HL-60 (cell line): ENCODE results near the gene SCN5A.

Experiments used
- DNase-seq, 2 experiments: peaks; one replicate each; pipeline ENCODE4 v3.0.0-alpha.2; 2010 to 2020; ENCODE audit warnings: low read depth in 1 of 2, low spot score in 1 of 2
- H3K27ac ChIP-seq: fragments of 250-450 bp; sonication (Bioruptor Pico); replicated peaks from 2 replicates; pipeline ENCODE4 v1.5.1; 2020; ENCODE audit warnings: mild to moderate bottlenecking, moderate library complexity
- H3K27me3 ChIP-seq: fragments of 250-450 bp; sonication (Bioruptor Pico); 2 replicates; pipeline ENCODE4 v1.5.1; 2021; ENCODE audit warnings: mild to moderate bottlenecking, moderate library complexity; ENCODE audit not compliant: insufficient read depth, poor library complexity, severe bottlenecking
- H3K4me3 ChIP-seq: replicated peaks from 2 replicates; pipeline ENCODE4 v1.5.1; 2011; ENCODE audit warnings: mild to moderate bottlenecking, control low read depth, low read length; ENCODE audit not compliant: insufficient read depth
- GABPA ChIP-seq: IDR thresholded peaks from 2 replicates; pipeline ENCODE4 v1.6.1; 2012; ENCODE audit warnings: low read depth
- POLR2AphosphoS5 ChIP-seq: IDR thresholded peaks from 2 replicates; pipeline ENCODE4 v1.6.1; 2012; ENCODE audit warnings: low read depth
- SPI1 ChIP-seq: IDR thresholded peaks from 2 replicates; pipeline ENCODE4 v1.6.1; 2012; ENCODE audit warnings: low read depth, mild to moderate bottlenecking, borderline replicate concordance
- TF ChIP-seq, protein P1 (sequence below): IDR thresholded peaks from one replicate; pipeline ENCODE4 v1.5.1; 2011; ENCODE audit warnings: low read length, control low read depth, inconsistent platforms; ENCODE audit not compliant: insufficient read depth
- TF ChIP-seq, protein P2 (sequence below): IDR thresholded peaks from 2 replicates; pipeline ENCODE4 v1.6.1; 2012; ENCODE audit warnings: low read depth; ENCODE audit not compliant: insufficient replicate concordance

Gene SCN5A

DNA sequence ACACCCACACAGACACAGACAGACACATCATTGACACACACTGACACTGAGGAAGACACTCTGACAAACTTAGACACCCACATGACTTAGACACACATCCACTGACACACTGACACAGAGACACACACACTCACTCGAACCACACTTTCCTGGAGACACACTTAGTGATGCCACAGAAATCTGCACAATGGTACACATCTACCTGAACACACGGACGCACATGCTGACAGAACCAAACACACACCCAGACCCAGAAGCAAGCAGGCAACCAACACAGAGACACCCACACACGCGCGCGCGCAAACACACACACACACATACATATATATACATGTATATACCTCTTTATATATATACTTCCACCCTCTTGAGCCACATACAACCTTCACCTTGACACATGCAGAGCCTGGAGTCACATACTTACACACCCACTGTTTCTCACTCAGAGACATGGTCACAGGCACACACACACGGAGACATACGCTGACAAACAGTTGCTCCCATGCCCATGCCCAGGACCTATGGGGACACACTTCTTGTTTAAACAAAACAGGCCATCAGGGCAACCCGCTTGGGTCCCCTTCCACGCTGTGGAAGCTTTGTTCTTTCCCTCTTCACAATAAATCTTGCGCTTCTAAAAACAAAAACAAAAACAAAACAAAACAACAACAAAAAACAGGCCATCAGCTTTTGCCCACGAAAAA is 913 bp upstream of the SCN5A start:
- no peak for DNase-seq
- H3K27ac ChIP-seq = no peak overlapping the region
- TF ChIP-seq SPI1 (no peak), POLR2AphosphoS5 (no peak), GABPA (no peak)
- TF ChIP-seq, protein P1, sequence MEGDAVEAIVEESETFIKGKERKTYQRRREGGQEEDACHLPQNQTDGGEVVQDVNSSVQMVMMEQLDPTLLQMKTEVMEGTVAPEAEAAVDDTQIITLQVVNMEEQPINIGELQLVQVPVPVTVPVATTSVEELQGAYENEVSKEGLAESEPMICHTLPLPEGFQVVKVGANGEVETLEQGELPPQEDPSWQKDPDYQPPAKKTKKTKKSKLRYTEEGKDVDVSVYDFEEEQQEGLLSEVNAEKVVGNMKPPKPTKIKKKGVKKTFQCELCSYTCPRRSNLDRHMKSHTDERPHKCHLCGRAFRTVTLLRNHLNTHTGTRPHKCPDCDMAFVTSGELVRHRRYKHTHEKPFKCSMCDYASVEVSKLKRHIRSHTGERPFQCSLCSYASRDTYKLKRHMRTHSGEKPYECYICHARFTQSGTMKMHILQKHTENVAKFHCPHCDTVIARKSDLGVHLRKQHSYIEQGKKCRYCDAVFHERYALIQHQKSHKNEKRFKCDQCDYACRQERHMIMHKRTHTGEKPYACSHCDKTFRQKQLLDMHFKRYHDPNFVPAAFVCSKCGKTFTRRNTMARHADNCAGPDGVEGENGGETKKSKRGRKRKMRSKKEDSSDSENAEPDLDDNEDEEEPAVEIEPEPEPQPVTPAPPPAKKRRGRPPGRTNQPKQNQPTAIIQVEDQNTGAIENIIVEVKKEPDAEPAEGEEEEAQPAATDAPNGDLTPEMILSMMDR = no peak
- TF ChIP-seq, protein P2, sequence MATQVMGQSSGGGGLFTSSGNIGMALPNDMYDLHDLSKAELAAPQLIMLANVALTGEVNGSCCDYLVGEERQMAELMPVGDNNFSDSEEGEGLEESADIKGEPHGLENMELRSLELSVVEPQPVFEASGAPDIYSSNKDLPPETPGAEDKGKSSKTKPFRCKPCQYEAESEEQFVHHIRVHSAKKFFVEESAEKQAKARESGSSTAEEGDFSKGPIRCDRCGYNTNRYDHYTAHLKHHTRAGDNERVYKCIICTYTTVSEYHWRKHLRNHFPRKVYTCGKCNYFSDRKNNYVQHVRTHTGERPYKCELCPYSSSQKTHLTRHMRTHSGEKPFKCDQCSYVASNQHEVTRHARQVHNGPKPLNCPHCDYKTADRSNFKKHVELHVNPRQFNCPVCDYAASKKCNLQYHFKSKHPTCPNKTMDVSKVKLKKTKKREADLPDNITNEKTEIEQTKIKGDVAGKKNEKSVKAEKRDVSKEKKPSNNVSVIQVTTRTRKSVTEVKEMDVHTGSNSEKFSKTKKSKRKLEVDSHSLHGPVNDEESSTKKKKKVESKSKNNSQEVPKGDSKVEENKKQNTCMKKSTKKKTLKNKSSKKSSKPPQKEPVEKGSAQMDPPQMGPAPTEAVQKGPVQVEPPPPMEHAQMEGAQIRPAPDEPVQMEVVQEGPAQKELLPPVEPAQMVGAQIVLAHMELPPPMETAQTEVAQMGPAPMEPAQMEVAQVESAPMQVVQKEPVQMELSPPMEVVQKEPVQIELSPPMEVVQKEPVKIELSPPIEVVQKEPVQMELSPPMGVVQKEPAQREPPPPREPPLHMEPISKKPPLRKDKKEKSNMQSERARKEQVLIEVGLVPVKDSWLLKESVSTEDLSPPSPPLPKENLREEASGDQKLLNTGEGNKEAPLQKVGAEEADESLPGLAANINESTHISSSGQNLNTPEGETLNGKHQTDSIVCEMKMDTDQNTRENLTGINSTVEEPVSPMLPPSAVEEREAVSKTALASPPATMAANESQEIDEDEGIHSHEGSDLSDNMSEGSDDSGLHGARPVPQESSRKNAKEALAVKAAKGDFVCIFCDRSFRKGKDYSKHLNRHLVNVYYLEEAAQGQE = no peak
- peaks cover 23% of the 10 kb centered on the region for H3K27me3 ChIP-seq
- H3K4me3 ChIP-seq = no peak overlapping the region

DNA sequence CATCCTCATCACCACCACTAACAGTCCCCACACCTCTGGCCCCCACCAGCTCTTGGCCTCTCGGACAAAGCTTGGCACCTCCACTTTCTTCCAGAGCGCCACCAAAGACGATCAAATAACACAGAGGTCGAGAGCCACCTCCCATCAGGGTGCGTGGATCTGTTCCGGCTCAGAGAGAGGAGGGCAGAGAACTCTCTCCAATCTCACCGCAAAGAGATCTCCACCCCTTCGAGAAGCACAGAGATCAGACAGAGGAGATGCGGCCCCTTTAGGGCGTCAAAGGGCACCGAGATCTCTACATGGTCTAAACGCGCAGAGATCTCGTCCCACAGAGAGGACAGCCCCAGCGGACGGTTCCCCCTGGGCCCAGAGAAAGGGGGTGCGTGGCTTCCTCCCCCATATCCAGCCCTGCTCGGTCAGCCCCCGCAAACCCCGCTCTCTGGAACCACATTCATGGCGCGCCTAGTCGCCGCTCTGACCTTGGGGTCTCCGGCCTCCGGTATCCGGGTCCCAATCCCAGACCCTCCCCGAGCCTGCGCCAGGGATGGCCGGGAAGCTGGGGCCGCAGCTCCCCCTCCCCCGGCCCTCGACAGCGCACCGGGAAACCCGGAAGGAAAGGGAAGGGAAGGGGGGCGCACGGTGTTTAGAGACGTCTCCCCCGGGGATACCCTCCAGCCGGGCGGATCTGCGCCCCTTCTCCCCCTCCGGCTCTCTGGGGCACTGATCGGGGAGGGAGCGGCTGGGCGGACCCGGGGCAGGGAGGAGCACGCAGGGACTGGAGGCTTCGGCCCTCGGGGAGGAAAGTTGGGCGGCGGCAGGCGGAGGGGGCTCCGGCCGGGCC is 608 bp downstream of the SCN5A start:
- no peak for DNase-seq
- TF ChIP-seq POLR2AphosphoS5 = no peak
- TF ChIP-seq, protein P1 = no peak
- no peak for TF ChIP-seq SPI1
- TF ChIP-seq, protein P2 = no peak
- TF ChIP-seq GABPA = no peak
- peak overlapping the region; percentile 23 for H3K4me3 ChIP-seq
- H3K27ac ChIP-seq = no peak overlapping the region
- peaks cover 23% of the 10 kb centered on the region for H3K27me3 ChIP-seq

DNA sequence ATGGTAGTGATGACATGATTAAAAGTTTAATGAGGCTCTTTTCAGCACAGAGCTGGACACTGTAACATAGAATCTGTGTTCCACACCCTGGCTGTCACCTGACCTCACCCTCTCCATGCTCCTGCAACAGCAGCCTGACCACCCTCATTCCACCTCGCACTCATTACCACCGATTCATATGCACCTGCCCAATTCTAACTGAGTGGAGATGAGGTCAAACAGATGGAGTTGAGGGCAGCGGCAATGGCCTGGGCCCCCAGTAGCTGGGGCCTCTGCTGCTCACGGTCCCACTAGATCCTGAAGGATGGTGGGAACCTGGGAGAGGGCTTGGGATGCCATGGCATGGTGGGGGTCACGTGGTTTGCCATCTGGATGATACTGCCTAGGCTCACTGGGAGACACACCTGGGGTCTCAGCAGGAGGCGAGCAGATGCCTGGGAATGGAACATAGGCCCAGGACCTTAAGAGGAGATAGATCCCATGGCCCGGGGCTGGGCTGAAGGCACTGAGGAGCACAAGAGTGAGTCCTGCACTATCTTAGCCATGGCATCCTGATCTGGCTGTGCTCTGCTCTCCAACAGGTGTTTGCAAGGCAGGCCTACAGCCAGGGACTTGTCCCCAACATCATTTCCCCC is 1.3 kb downstream of the SCN5A start:
- no peak overlapping the region for H3K4me3 ChIP-seq
- no peak overlapping the region for H3K27ac ChIP-seq
- H3K27me3 ChIP-seq = peaks cover 23% of the 10 kb centered on the region
- no peak for TF ChIP-seq POLR2AphosphoS5
- TF ChIP-seq GABPA = no peak
- TF ChIP-seq, protein P2 = no peak
- TF ChIP-seq SPI1 = no peak
- TF ChIP-seq, protein P1 = no peak
- no peak for DNase-seq
